Measurements from ENCODE around the gene PCYT2.

PCYT2 gene

GRCh38 chr17:81927152-81927652 lies 16.0 kb upstream of the PCYT2 start:
- intact Hi-C loops (cut with micrococcal nuclease): loop anchor here (5.0 to 10.0 kb wide), 2 partner anchors 35 to 62 kb away; partner anchors contain the start of genes ALYREF, ANAPC11 and P4HB
- H3K36me3 Mint-ChIP-seq (ENCODE audit: low read depth): peaks cover 26% of the 10 kb centered on the region
- no peaks in the 10 kb centered on the region for H3K9me3 Mint-ChIP-seq
- H3K27me3 Mint-ChIP-seq: peaks cover 40% of the 10 kb centered on the region
- peak overlapping the region; percentile 90 for H3K27ac Mint-ChIP-seq
- peak overlapping the region; percentile 93 for H3K4me3 Mint-ChIP-seq
- H3K4me1 Mint-ChIP-seq (ENCODE audit: low read depth): peaks cover 59% of the 10 kb centered on the region

GRCh38 chr17:81926451-81927151 lies 15.4 kb upstream of the PCYT2 start:
- peaks cover 36% of the 10 kb centered on the region for H3K27me3 Mint-ChIP-seq
- peak overlapping the region; percentile 90 for H3K27ac Mint-ChIP-seq
- H3K4me3 Mint-ChIP-seq: peak overlapping the region; percentile 93
- H3K36me3 Mint-ChIP-seq (ENCODE audit: low read depth): peaks cover 32% of the 10 kb centered on the region
- intact Hi-C loops (cut with micrococcal nuclease): loop anchor here (5.0 to 10.0 kb wide), 2 partner anchors 34 to 62 kb away; partner anchors contain the start of genes ALYREF, ANAPC11 and P4HB
- no peaks in the 10 kb centered on the region for H3K9me3 Mint-ChIP-seq
- H3K4me1 Mint-ChIP-seq (ENCODE audit: low read depth): peaks cover 59% of the 10 kb centered on the region

GRCh38 chr17:81925860-81926450 lies 14.8 kb upstream of the PCYT2 start:
- H3K9me3 Mint-ChIP-seq: no peaks in the 10 kb centered on the region
- peaks cover 39% of the 10 kb centered on the region for H3K36me3 Mint-ChIP-seq (ENCODE audit: low read depth)
- intact Hi-C loops (cut with micrococcal nuclease): loop anchor here (5.0 to 10.0 kb wide), 2 partner anchors 34 to 61 kb away; partner anchors contain the start of genes ALYREF, ANAPC11 and P4HB
- peaks cover 29% of the 10 kb centered on the region for H3K27me3 Mint-ChIP-seq
- peaks cover 64% of the 10 kb centered on the region for H3K4me1 Mint-ChIP-seq (ENCODE audit: low read depth)
- peak overlapping the region; percentile 90 for H3K27ac Mint-ChIP-seq
- peak overlapping the region; percentile 93 for H3K4me3 Mint-ChIP-seq

- H3K4me3 Mint-ChIP-seq: peak overlapping the region; percentile 93
- H3K27me3 Mint-ChIP-seq: peaks cover 18% of the 10 kb centered on the region
- H3K36me3 Mint-ChIP-seq (ENCODE audit: low read depth): peaks cover 50% of the 10 kb centered on the region
- H3K4me1 Mint-ChIP-seq (ENCODE audit: low read depth): peaks cover 75% of the 10 kb centered on the region
- intact Hi-C loops (cut with micrococcal nuclease): loop anchor here (5.0 to 10.0 kb wide), 2 partner anchors 33 to 60 kb away; partner anchors contain the start of genes ALYREF, ANAPC11 and P4HB
- no peaks in the 10 kb centered on the region for H3K9me3 Mint-ChIP-seq
- peak overlapping the region; percentile 90 for H3K27ac Mint-ChIP-seq
Observed at GRCh38 chr17:81924557-81925532, 13.6 kb upstream of the PCYT2 start.

- H3K4me1 Mint-ChIP-seq (ENCODE audit: low read depth): peaks cover 80% of the 10 kb centered on the region
- H3K36me3 Mint-ChIP-seq (ENCODE audit: low read depth): peaks cover 62% of the 10 kb centered on the region
- intact Hi-C loops (cut with micrococcal nuclease): loop anchor here (10.0 kb wide), 1 partner anchor 59 kb away; the partner anchor contains the start of gene P4HB
- peak overlapping the region; percentile 93 for H3K4me3 Mint-ChIP-seq
- H3K27ac Mint-ChIP-seq: peak overlapping the region; percentile 76
- no peaks in the 10 kb centered on the region for H3K9me3 Mint-ChIP-seq
- peaks cover 5% of the 10 kb centered on the region for H3K27me3 Mint-ChIP-seq
Observed at GRCh38 chr17:81923302-81924260, 12.4 kb upstream of the PCYT2 start.

GRCh38 chr17:81922566-81923301 lies 11.5 kb upstream of the PCYT2 start:
- Mint-ChIP-seq H3K4me1 (ENCODE audit: low read depth) (peaks cover 86% of the 10 kb centered on the region), H3K36me3 (ENCODE audit: low read depth) (peaks cover 71% of the 10 kb centered on the region), H3K4me3 (peak overlapping the region; percentile 93), H3K27ac (peak overlapping the region; percentile 76), H3K27me3 (no peaks in the 10 kb centered on the region), H3K9me3 (no peaks in the 10 kb centered on the region)
- intact Hi-C loops (cut with micrococcal nuclease): loop anchor here (10.0 kb wide), 1 partner anchor 58 kb away; the partner anchor contains the start of gene P4HB

GRCh38 chr17:81921996-81922565 lies 10.9 kb upstream of the PCYT2 start:
- intact Hi-C loops (cut with micrococcal nuclease): loop anchor here (10.0 kb wide), 1 partner anchor 57 kb away; the partner anchor contains the start of gene P4HB
- peaks cover 76% of the 10 kb centered on the region for H3K36me3 Mint-ChIP-seq (ENCODE audit: low read depth)

GRCh38 chr17:81921537-81921862 lies 10.3 kb upstream of the PCYT2 start:
- intact Hi-C loops (cut with micrococcal nuclease): loop anchor here (10.0 kb wide), 1 partner anchor 57 kb away; the partner anchor contains the start of gene P4HB
- no peaks in the 10 kb centered on the region for H3K27me3 Mint-ChIP-seq
- no peak overlapping the region for H3K4me3 Mint-ChIP-seq
- H3K36me3 Mint-ChIP-seq (ENCODE audit: low read depth): peaks cover 79% of the 10 kb centered on the region
- no peaks in the 10 kb centered on the region for H3K9me3 Mint-ChIP-seq
- H3K27ac Mint-ChIP-seq: peak overlapping the region; percentile 85
- H3K4me1 Mint-ChIP-seq (ENCODE audit: low read depth): peaks cover 95% of the 10 kb centered on the region

More at GRCh38 chr17:81921996-81922565, 10.9 kb upstream of the PCYT2 start:
- no peaks in the 10 kb centered on the region for H3K9me3 Mint-ChIP-seq
- H3K27me3 Mint-ChIP-seq: no peaks in the 10 kb centered on the region
- H3K4me3 Mint-ChIP-seq: peak overlapping the region; percentile 93
- H3K4me1 Mint-ChIP-seq (ENCODE audit: low read depth): peaks cover 90% of the 10 kb centered on the region
- H3K27ac Mint-ChIP-seq: peak overlapping the region; percentile 76

GRCh38 chr17:81920612-81921536 lies 9.7 kb upstream of the PCYT2 start:
- peaks cover 79% of the 10 kb centered on the region for H3K36me3 Mint-ChIP-seq (ENCODE audit: low read depth)
- peaks cover 95% of the 10 kb centered on the region for H3K4me1 Mint-ChIP-seq (ENCODE audit: low read depth)
- peak overlapping the region; percentile 85 for H3K27ac Mint-ChIP-seq
- H3K9me3 Mint-ChIP-seq: no peaks in the 10 kb centered on the region
- peak overlapping the region; percentile 70 for H3K4me3 Mint-ChIP-seq
- intact Hi-C loops (cut with micrococcal nuclease): loop anchor here (10.0 kb wide), 1 partner anchor 56 kb away; the partner anchor contains the start of gene P4HB
- H3K27me3 Mint-ChIP-seq: no peaks in the 10 kb centered on the region

- H3K36me3 Mint-ChIP-seq (ENCODE audit: low read depth): peaks cover 94% of the 10 kb centered on the region
Observed at GRCh38 chr17:81918832-81919545, 7.8 kb upstream of the PCYT2 start.

More at GRCh38 chr17:81918832-81919545, 7.8 kb upstream of the PCYT2 start:
- peaks cover 90% of the 10 kb centered on the region for H3K4me1 Mint-ChIP-seq (ENCODE audit: low read depth)
- intact Hi-C loops (cut with micrococcal nuclease): no loop called here
- no peaks in the 10 kb centered on the region for H3K27me3 Mint-ChIP-seq
- H3K27ac Mint-ChIP-seq: peak overlapping the region; percentile 88
- H3K4me3 Mint-ChIP-seq: peak overlapping the region; percentile 94
- H3K9me3 Mint-ChIP-seq: no peaks in the 10 kb centered on the region
